GM21526 (cell line): ENCODE measurements around the gene CTDP1.
A peak's percentile ranks its signal among the peaks of the same experiment; 100 is the strongest.

Source experiments
- ATAC-seq: cut with Tn5 transposase; IDR thresholded peaks from one replicate; pipeline ENCODE4 v1.9.1; 2021; ENCODE audit warnings: moderate library complexity; ENCODE audit not compliant: unreplicated experiment, low FRiP score

Gene CTDP1

GRCh38 chr18:79679552-79680099, at the start of gene CTDP1:
Gene CTDP1 (plus strand): TSS chr18:79679803. CDS start chr18:79679948, 145 bp downstream.
- ATAC-seq, result peak; percentile 58

GRCh38 chr18:79630281-79631095, 49.1 kb upstream of the CTDP1 start:
- no peak for ATAC-seq

- no peak for ATAC-seq
Observed at GRCh38 chr18:79631096-79631507, 48.5 kb upstream of the CTDP1 start.

GRCh38 chr18:79631761-79632446, 47.7 kb upstream of the CTDP1 start:
- ATAC-seq, result no peak

GRCh38 chr18:79632765-79633164, 46.8 kb upstream of the CTDP1 start:
- ATAC-seq, result no peak

- ATAC-seq, result no peak
Observed at GRCh38 chr18:79634186-79634585, 45.4 kb upstream of the CTDP1 start.

GRCh38 chr18:79634593-79635426, 44.8 kb upstream of the CTDP1 start:
- ATAC-seq, result no peak

GRCh38 chr18:79635427-79635726, 44.2 kb upstream of the CTDP1 start:
- no peak for ATAC-seq

GRCh38 chr18:79637181-79637920, 42.3 kb upstream of the CTDP1 start:
- ATAC-seq, result no peak

GRCh38 chr18:79637921-79638909, 41.4 kb upstream of the CTDP1 start:
- no peak for ATAC-seq

GRCh38 chr18:79639072-79639829, 40.4 kb upstream of the CTDP1 start:
- no peak for ATAC-seq

GRCh38 chr18:79640064-79640672, 39.4 kb upstream of the CTDP1 start:
- no peak for ATAC-seq

- ATAC-seq, result no peak
Observed at GRCh38 chr18:79640875-79641274, 38.7 kb upstream of the CTDP1 start.

- no peak for ATAC-seq
Observed at GRCh38 chr18:79641722-79642497, 37.7 kb upstream of the CTDP1 start.

GRCh38 chr18:79642626-79643025, 37.0 kb upstream of the CTDP1 start:
- ATAC-seq, result no peak

- ATAC-seq, result no peak
Observed at GRCh38 chr18:79643054-79643984, 36.3 kb upstream of the CTDP1 start.
